ENCODE results near the gene ADI1.

GRCh38 chr2:3512086-3512485 is 7.2 kb downstream of the ADI1 start:
- TF ChIP-seq POLR2A (IDR thresholded peaks at IDR 0.05) = no peak
- no peak for TF ChIP-seq CTCF (IDR thresholded peaks at IDR 0.05)

Measured in adrenal gland (tissue), 5 donors.